Measurements from ENCODE around the gene PBX1. TPM values are rescaled to one million over a fixed set of nuclear protein-coding genes. Genes with fewer than 3 reads are reported as not detected.

Gene PBX1
- total RNA-seq, 1 donor from 2014 or later, result 44.2 TPM

GRCh38 chr1:164880644-164881043 is 321.7 kb downstream of the PBX1 start:
- Mint-ChIP-seq H3K9me3 (ENCODE audit: unreplicated experiment) (no peaks in the 10 kb centered on the region), H3K27me3 (ENCODE audit: unreplicated experiment) (no peaks in the 10 kb centered on the region), H3K36me3 (ENCODE audit: low read depth, unreplicated experiment) (no peaks in the 10 kb centered on the region), H3K4me1 (ENCODE audit: unreplicated experiment) (no peaks in the 10 kb centered on the region), H3K4me3 (ENCODE audit: unreplicated experiment) (no peak overlapping the region), H3K27ac (ENCODE audit: unreplicated experiment) (no peak overlapping the region)
- no peak for TF ChIP-seq CTCF (IDR thresholded peaks at IDR 0.05; ENCODE audit: unreplicated experiment)
- no peak for DNase-seq (ENCODE audit: low spot score)

GRCh38 chr1:164885311-164885710 is 326.3 kb downstream of the PBX1 start:
- H3K36me3 Mint-ChIP-seq (ENCODE audit: low read depth, unreplicated experiment), result no peaks in the 10 kb centered on the region
- no peaks in the 10 kb centered on the region for H3K4me1 Mint-ChIP-seq (ENCODE audit: unreplicated experiment)
- H3K4me3 Mint-ChIP-seq (ENCODE audit: unreplicated experiment), result no peak overlapping the region
- no peak overlapping the region for H3K27ac Mint-ChIP-seq (ENCODE audit: unreplicated experiment)
- TF ChIP-seq CTCF (IDR thresholded peaks at IDR 0.05; ENCODE audit: unreplicated experiment), result no peak
- peaks cover 1% of the 10 kb centered on the region for H3K27me3 Mint-ChIP-seq (ENCODE audit: unreplicated experiment)
- no peak for DNase-seq (ENCODE audit: low spot score)
- no peaks in the 10 kb centered on the region for H3K9me3 Mint-ChIP-seq (ENCODE audit: unreplicated experiment)

- no peaks in the 10 kb centered on the region for H3K9me3 Mint-ChIP-seq (ENCODE audit: unreplicated experiment)
Measured at GRCh38 chr1:164886101-164886500, 327.1 kb downstream of the PBX1 start.

GRCh38 chr1:164891615-164892014 is 332.6 kb downstream of the PBX1 start:
- H3K27ac Mint-ChIP-seq (ENCODE audit: unreplicated experiment), result no peak overlapping the region
- TF ChIP-seq CTCF (IDR thresholded peaks at IDR 0.05; ENCODE audit: unreplicated experiment), result no peak
- H3K4me3 Mint-ChIP-seq (ENCODE audit: unreplicated experiment), result no peak overlapping the region
- no peaks in the 10 kb centered on the region for H3K27me3 Mint-ChIP-seq (ENCODE audit: unreplicated experiment)
- no peaks in the 10 kb centered on the region for H3K36me3 Mint-ChIP-seq (ENCODE audit: low read depth, unreplicated experiment)
- no peaks in the 10 kb centered on the region for H3K4me1 Mint-ChIP-seq (ENCODE audit: unreplicated experiment)
- no peaks in the 10 kb centered on the region for H3K9me3 Mint-ChIP-seq (ENCODE audit: unreplicated experiment)
- DNase-seq (ENCODE audit: low spot score), result no peak

More at GRCh38 chr1:164886101-164886500, 327.1 kb downstream of the PBX1 start:
- Mint-ChIP-seq H3K27ac (ENCODE audit: unreplicated experiment) (no peak overlapping the region), H3K4me3 (ENCODE audit: unreplicated experiment) (no peak overlapping the region), H3K4me1 (ENCODE audit: unreplicated experiment) (no peaks in the 10 kb centered on the region), H3K27me3 (ENCODE audit: unreplicated experiment) (peaks cover 1% of the 10 kb centered on the region), H3K36me3 (ENCODE audit: low read depth, unreplicated experiment) (no peaks in the 10 kb centered on the region)
- no peak for DNase-seq (ENCODE audit: low spot score)
- no peak for TF ChIP-seq CTCF (IDR thresholded peaks at IDR 0.05; ENCODE audit: unreplicated experiment)

GRCh38 chr1:164895026-164895912 is 336.3 kb downstream of the PBX1 start:
- Mint-ChIP-seq H3K9me3 (ENCODE audit: unreplicated experiment) (no peaks in the 10 kb centered on the region), H3K27me3 (ENCODE audit: unreplicated experiment) (no peaks in the 10 kb centered on the region), H3K4me1 (ENCODE audit: unreplicated experiment) (no peaks in the 10 kb centered on the region), H3K4me3 (ENCODE audit: unreplicated experiment) (no peak overlapping the region), H3K36me3 (ENCODE audit: low read depth, unreplicated experiment) (no peaks in the 10 kb centered on the region), H3K27ac (ENCODE audit: unreplicated experiment) (no peak overlapping the region)
- no peak for DNase-seq (ENCODE audit: low spot score)
- no peak for TF ChIP-seq CTCF (IDR thresholded peaks at IDR 0.05; ENCODE audit: unreplicated experiment)
